Vagina (tissue), 2 donors: ENCODE data around the gene PUSL1. TPM values are rescaled to one million over a fixed set of nuclear protein-coding genes. Genes with fewer than 3 reads are reported as not detected.

Source experiments
- DNase-seq, 2 donors: peaks; one replicate each; pipeline ENCODE4 v3.0.0-alpha.2; 2017; ENCODE audit errors: extremely low spot score in 2 of 2
- H3K27ac ChIP-seq: fragments of 200-600 bp; sonication (generic); one replicate; pipeline ENCODE4 v1.5.1; 2019
- H3K27me3 ChIP-seq: fragments of 200-600 bp; sonication (generic); one replicate; pipeline ENCODE4 v1.5.1; 2019
- H3K36me3 ChIP-seq, 2 donors: fragments of 200-600 bp; sonication (generic); one replicate each; pipeline ENCODE4 v1.5.1; 2017 to 2019
- H3K4me1 ChIP-seq: fragments of 200-600 bp; sonication (generic); one replicate; pipeline ENCODE4 v1.5.1; 2019
- H3K4me3 ChIP-seq, 2 donors: fragments of 200-600 bp; sonication (generic); 1 replicate in 1 of 2; 2 replicates in 1 of 2; pipeline ENCODE4 v1.5.1; 2016 to 2019
- H3K9me3 ChIP-seq: fragments of 200-600 bp; sonication (generic); one replicate; pipeline ENCODE4 v1.5.1; 2019
- POLR2A ChIP-seq, 2 donors: fragments of 450-650 bp; IDR thresholded peaks; one replicate each; pipeline ENCODE4 v1.6.1; 2017; ENCODE audit warnings: antibody characterized with exemption in 2 of 2, mild to moderate bottlenecking in 2 of 2, moderate library complexity in 2 of 2
- POLR2AphosphoS5 ChIP-seq, 2 donors: sonication (generic); formaldehyde crosslinking; IDR thresholded peaks; one replicate each; pipeline ENCODE4 v1.9.0; 2017; ENCODE audit warnings: antibody characterized with exemption in 2 of 2, mild to moderate bottlenecking in 2 of 2, low read depth in 1 of 2; ENCODE audit not compliant: insufficient read depth in 1 of 2
- intact Hi-C: fragments of 100-400 bp; cut with DNase I; formaldehyde crosslinking; loops from one replicate; pipeline ENCODE4 v1.15.1; 2023
- total RNA-seq: library from RNA; depleted of rRNA; stranded (reverse); fragments of >200 nt; gene quantifications from one replicate; pipeline ENCODE4 v1.2.3, GENCODE V29; 2016
- TF ChIP-seq, protein P1 (sequence below), 3 experiments: fragments of 450-650 bp in 2 of 3; fragments of 200-600 bp in 1 of 3; sonication (generic) in 1 of 3; IDR thresholded peaks; one replicate each; pipeline ENCODE4 v1.5.1; 2017 to 2019; ENCODE audit warnings: antibody characterized with exemption in 3 of 3, mild to moderate bottlenecking in 2 of 3, moderate library complexity in 2 of 3

Gene PUSL1
- total RNA-seq, 1 donor from 2014 or later = 31.2 TPM

DNA sequence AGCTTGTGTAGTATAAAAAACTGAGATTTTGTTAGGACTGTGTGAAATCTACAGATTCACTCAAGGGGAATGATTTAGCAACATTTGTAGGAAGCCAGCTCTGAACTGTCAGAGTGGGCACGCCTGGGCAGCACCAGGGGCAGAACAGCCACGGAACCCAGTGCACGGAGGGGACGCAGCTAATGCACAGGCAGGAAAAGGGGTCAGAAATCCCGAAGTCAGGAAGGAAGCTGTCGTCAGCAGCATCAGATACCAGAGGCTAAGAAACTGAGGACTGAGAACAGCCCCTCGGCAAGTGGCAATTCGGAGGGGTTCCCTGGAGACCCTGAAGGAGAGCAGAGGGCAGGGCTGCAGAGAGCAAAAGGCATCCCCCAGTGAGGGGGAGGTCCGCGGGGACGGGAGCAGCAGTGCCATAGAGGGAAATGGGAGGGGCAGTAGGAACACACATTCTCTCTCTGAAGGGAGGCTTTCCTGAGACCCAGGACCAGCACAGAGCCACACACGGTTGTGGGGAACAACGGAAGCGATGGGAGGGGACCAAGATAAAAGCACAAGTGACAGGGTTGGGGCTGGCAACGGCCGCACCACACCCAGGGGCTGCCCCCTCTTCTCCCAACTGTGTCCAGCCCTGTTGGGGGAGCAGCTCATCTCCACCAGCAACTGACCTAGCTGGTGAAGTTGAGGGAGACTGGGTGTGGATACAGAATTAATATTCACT, 47.4 kb upstream of the PUSL1 start:
- H3K9me3 ChIP-seq = no peaks in the 10 kb centered on the region
- intact Hi-C loops = no loop called here
- peaks cover 0 to 55% of the 10 kb centered on the region in 2 donors for H3K36me3 ChIP-seq
- DNase-seq = no peak
- H3K27ac ChIP-seq = no peak overlapping the region
- no peak overlapping the region for H3K4me3 ChIP-seq
- no peak for TF ChIP-seq POLR2A (IDR thresholded peaks at IDR 0.05)
- no peak for TF ChIP-seq POLR2AphosphoS5 (IDR thresholded peaks at IDR 0.05; ENCODE audit: insufficient read depth in 1 of 2, low read depth in 1 of 2)
- TF ChIP-seq, protein P1, sequence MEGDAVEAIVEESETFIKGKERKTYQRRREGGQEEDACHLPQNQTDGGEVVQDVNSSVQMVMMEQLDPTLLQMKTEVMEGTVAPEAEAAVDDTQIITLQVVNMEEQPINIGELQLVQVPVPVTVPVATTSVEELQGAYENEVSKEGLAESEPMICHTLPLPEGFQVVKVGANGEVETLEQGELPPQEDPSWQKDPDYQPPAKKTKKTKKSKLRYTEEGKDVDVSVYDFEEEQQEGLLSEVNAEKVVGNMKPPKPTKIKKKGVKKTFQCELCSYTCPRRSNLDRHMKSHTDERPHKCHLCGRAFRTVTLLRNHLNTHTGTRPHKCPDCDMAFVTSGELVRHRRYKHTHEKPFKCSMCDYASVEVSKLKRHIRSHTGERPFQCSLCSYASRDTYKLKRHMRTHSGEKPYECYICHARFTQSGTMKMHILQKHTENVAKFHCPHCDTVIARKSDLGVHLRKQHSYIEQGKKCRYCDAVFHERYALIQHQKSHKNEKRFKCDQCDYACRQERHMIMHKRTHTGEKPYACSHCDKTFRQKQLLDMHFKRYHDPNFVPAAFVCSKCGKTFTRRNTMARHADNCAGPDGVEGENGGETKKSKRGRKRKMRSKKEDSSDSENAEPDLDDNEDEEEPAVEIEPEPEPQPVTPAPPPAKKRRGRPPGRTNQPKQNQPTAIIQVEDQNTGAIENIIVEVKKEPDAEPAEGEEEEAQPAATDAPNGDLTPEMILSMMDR (IDR thresholded peaks at IDR 0.05) = no peak
- no peaks in the 10 kb centered on the region for H3K27me3 ChIP-seq
- H3K4me1 ChIP-seq = no peaks in the 10 kb centered on the region

DNA sequence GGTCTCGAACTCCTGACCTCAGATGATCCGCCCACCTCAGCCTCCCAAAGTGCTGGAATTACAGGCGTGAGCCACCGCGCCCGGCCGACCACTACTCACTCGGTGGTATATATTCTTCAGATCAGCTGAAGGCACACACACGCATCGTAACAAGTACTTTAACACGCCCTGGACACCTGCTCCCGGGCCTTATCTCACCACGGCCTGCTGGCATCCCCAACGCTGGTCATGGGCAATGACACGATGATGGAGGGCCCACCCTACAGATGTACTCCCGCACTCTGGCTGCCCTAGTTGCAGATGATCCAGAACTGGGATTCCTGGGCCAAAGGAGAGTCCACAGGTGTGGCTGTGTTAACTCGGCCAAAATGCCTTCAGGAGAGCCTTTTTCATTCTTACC, 46.3 kb upstream of the PUSL1 start:
- DNase-seq = no peak
- Histone ChIP-seq H3K36me3 (peaks cover 0 to 53% of the 10 kb centered on the region in 2 donors), H3K27ac (no peak overlapping the region), H3K4me1 (no peaks in the 10 kb centered on the region), H3K9me3 (no peaks in the 10 kb centered on the region), H3K4me3 (no peak overlapping the region), H3K27me3 (no peaks in the 10 kb centered on the region)
- intact Hi-C loops = no loop called here
- TF ChIP-seq, protein P1 (IDR thresholded peaks at IDR 0.05) = no peak
- TF ChIP-seq POLR2AphosphoS5 (IDR thresholded peaks at IDR 0.05; ENCODE audit: insufficient read depth in 1 of 2, low read depth in 1 of 2) (no peak), POLR2A (IDR thresholded peaks at IDR 0.05) (no peak)

DNA sequence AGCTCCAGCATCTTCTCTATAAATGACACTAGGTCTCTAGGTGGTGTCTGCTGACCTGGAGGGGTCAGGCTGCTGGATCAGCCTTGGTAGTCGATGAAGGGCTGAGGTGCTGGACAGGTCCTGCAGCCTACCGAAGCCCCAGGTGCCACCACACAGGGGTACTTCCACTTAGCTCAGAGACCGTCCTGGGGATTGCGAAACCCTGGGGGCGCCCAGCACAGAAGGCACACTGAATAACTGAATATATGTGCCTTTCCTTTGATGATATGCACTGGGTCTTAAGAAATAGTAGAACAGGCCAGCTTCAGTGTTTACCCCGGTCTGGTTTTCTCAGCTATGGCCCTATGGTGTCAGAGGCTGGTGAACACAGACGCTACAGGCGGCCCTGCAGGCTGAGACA, 45.6 kb upstream of the PUSL1 start:
- no peaks in the 10 kb centered on the region for H3K4me1 ChIP-seq
- TF ChIP-seq, protein P1 (IDR thresholded peaks at IDR 0.05) = no peak
- no peak for TF ChIP-seq POLR2A (IDR thresholded peaks at IDR 0.05)
- TF ChIP-seq POLR2AphosphoS5 (IDR thresholded peaks at IDR 0.05; ENCODE audit: insufficient read depth in 1 of 2, low read depth in 1 of 2) = no peak
- DNase-seq = no peak

DNA sequence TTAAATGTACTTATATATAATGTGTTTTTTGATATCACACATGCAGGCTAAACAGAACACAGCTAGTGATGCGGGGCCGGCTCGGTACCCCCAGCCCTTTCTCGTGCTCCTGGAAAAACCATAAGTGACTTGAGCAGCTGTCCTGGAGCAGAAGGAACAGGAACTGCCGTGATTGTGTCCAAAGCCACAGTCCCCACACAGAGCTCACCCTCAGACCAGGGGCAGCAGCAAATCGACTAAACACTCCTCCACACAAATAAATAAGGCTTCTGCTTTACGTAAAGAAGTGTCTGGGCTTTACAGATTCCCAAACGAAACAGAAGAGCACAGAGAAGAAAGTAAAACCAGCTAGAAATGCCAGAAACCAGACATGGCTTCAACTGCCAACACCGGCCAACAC, 44.4 kb upstream of the PUSL1 start:
- no peaks in the 10 kb centered on the region for H3K4me1 ChIP-seq
- H3K27ac ChIP-seq = no peak overlapping the region
- H3K9me3 ChIP-seq = no peaks in the 10 kb centered on the region
- H3K4me3 ChIP-seq = no peak overlapping the region
- intact Hi-C loops = no loop called here
- TF ChIP-seq POLR2A (IDR thresholded peaks at IDR 0.05) (no peak), POLR2AphosphoS5 (IDR thresholded peaks at IDR 0.05; ENCODE audit: insufficient read depth in 1 of 2, low read depth in 1 of 2) (no peak)
- TF ChIP-seq, protein P1 (IDR thresholded peaks at IDR 0.05) = no peak
- no peaks in the 10 kb centered on the region for H3K27me3 ChIP-seq
- H3K36me3 ChIP-seq = peaks cover 0 to 64% of the 10 kb centered on the region in 2 donors
- no peak for DNase-seq

More for the DNA sequence above, 45.6 kb upstream of the PUSL1 start:
- H3K36me3 ChIP-seq = peaks cover 0 to 60% of the 10 kb centered on the region in 2 donors
- no peak overlapping the region for H3K4me3 ChIP-seq
- H3K27ac ChIP-seq = no peak overlapping the region
- H3K27me3 ChIP-seq = no peaks in the 10 kb centered on the region
- intact Hi-C loops = no loop called here
- no peaks in the 10 kb centered on the region for H3K9me3 ChIP-seq

DNA sequence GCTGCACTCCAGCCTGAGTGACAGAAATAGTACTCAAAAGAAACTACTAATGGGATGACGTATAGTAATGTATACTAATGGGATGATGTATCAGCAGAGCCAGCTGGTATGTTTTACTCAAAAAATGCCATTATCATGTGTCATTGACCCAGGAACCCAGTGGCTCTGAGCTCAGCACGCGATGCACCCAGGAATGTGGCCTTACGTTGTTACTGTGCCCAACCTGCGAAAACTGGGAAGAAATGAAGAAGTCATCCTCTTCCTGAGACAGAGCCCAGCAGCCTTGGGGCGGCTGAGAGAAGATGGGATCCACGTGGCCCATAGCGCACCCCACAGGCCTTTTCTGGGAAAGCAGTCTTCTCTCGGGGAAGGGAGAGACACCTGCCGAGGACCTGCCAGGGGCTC, 43.5 kb upstream of the PUSL1 start:
- H3K4me3 ChIP-seq = no peak overlapping the region
- peaks cover 0 to 61% of the 10 kb centered on the region in 2 donors for H3K36me3 ChIP-seq
- no peaks in the 10 kb centered on the region for H3K27me3 ChIP-seq
- H3K4me1 ChIP-seq = peaks cover 8% of the 10 kb centered on the region
- DNase-seq = no peak
- intact Hi-C loops = no loop called here
- no peaks in the 10 kb centered on the region for H3K9me3 ChIP-seq
- no peak overlapping the region for H3K27ac ChIP-seq
- TF ChIP-seq POLR2AphosphoS5 (IDR thresholded peaks at IDR 0.05; ENCODE audit: insufficient read depth in 1 of 2, low read depth in 1 of 2) = no peak
- TF ChIP-seq, protein P1 (IDR thresholded peaks at IDR 0.05) = no peak
- no peak for TF ChIP-seq POLR2A (IDR thresholded peaks at IDR 0.05)
